ENCODE results near the gene ETFA.
"Not testable (repeated sequence)": the region's sequence is repeated elsewhere in the genome, so short reads cannot be mapped to it uniquely, and the experiment has no call there.

The ETFA gene

DNA sequence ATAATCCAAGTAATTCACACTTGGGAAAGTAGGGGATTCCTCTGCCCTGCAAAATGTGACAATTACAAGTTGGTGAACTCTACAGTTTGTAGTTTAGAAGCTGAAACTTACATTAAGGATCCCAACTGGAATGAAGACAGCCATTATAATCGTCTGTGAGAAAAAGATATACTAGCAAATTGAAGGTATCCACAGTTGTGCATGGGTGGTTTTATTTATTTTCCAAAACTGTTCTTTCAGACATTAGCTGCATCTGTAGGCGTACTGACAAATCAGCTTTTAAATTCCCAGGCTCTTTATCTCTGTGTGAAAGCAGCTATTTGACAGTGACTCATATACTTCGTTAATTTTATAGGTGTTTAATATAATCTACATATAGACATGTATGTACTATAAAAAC, 12.8 kb upstream of the ETFA start:
- TF ChIP-seq, protein P1, sequence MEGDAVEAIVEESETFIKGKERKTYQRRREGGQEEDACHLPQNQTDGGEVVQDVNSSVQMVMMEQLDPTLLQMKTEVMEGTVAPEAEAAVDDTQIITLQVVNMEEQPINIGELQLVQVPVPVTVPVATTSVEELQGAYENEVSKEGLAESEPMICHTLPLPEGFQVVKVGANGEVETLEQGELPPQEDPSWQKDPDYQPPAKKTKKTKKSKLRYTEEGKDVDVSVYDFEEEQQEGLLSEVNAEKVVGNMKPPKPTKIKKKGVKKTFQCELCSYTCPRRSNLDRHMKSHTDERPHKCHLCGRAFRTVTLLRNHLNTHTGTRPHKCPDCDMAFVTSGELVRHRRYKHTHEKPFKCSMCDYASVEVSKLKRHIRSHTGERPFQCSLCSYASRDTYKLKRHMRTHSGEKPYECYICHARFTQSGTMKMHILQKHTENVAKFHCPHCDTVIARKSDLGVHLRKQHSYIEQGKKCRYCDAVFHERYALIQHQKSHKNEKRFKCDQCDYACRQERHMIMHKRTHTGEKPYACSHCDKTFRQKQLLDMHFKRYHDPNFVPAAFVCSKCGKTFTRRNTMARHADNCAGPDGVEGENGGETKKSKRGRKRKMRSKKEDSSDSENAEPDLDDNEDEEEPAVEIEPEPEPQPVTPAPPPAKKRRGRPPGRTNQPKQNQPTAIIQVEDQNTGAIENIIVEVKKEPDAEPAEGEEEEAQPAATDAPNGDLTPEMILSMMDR (IDR thresholded peaks at IDR 0.05; ENCODE audit: insufficient read depth, low read length, poor library complexity, severe bottlenecking) = no peak
- H3K27me3 ChIP-seq (replicated peaks; ENCODE audit: control insufficient read depth, insufficient read depth, low read length) = no peaks in the 10 kb centered on the region
- H3K36me3 ChIP-seq (ENCODE audit: control insufficient read depth, insufficient read depth, low read length) = no peaks in the 10 kb centered on the region
- no peak for DNase-seq (ENCODE audit: extremely low read depth, insufficient read length)
- no peak overlapping the region for H3K4me3 ChIP-seq (replicated peaks; ENCODE audit: low read depth, low read length)

DNA sequence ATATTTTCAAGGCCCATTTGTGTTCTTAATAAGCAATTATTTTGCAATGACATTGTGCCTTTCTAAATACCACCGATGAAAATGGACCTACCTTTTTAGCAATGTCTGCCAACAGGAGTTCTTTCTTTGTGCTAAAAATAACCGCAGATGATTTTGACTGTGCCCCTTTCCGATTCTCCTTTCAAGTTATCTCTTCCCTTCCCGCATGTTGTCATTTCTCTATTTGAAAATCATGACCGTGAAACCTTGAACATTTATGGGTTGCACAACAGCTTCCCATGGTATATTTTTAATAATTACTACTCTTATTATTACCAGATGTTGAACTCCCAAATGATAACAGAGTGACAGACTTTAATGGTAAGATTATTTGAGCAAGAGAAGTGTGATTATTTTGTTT, 10.3 kb upstream of the ETFA start:
- Histone ChIP-seq H3K27me3 (replicated peaks; ENCODE audit: control insufficient read depth, insufficient read depth, low read length) (no peaks in the 10 kb centered on the region), H3K36me3 (ENCODE audit: control insufficient read depth, insufficient read depth, low read length) (no peaks in the 10 kb centered on the region), H3K4me3 (replicated peaks; ENCODE audit: low read depth, low read length) (no peak overlapping the region)
- TF ChIP-seq, protein P1 (IDR thresholded peaks at IDR 0.05; ENCODE audit: insufficient read depth, low read length, poor library complexity, severe bottlenecking) = no peak
- no peak for DNase-seq (ENCODE audit: extremely low read depth, insufficient read length)

DNA sequence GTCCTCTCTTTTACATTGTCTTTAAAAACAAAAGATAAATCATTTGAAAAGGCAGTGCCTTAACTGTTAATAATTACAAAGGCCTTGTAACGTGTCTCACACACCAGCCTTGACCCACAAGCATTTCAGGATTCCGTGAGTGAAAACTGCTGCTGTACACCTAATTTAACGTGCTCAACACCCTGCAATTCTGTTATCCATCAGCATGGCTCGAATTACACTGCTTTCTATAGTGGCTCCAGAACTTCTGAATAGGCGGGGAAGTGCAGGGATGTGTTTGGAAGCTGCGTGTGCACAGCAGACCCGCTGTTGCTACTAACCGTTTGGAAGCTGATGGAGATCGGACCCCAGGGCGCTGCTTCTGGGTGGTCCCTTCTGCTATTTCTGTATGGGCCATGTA, 9.9 kb upstream of the ETFA start:
- no peak overlapping the region for H3K4me3 ChIP-seq (replicated peaks; ENCODE audit: low read depth, low read length)
- H3K27me3 ChIP-seq (replicated peaks; ENCODE audit: control insufficient read depth, insufficient read depth, low read length) = no peaks in the 10 kb centered on the region
- TF ChIP-seq, protein P1 (IDR thresholded peaks at IDR 0.05; ENCODE audit: insufficient read depth, low read length, poor library complexity, severe bottlenecking) = no peak
- no peaks in the 10 kb centered on the region for H3K36me3 ChIP-seq (ENCODE audit: control insufficient read depth, insufficient read depth, low read length)
- DNase-seq (ENCODE audit: extremely low read depth, insufficient read length) = no peak

DNA sequence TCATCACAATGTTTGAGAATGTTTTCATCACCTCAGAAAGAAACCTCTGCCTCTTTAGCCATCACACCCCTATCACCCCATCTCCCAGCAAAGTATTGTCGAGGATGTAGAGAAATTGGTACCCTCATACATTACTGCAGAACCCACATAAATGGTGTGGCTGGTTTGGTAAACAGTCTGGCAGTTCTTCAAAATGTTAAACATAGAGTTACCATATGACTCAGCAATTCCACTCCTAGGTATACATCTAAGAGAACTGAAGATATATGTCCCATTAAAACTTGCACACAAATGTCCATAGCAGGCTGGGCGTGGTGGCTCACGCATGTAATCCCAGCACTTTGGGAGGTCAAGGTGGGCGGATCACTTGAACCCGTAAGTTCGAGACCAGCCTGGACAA, 8.7 kb upstream of the ETFA start:
- TF ChIP-seq, protein P1 (IDR thresholded peaks at IDR 0.05; ENCODE audit: insufficient read depth, low read length, poor library complexity, severe bottlenecking) = no peak
- Histone ChIP-seq H3K36me3 (ENCODE audit: control insufficient read depth, insufficient read depth, low read length) (no peaks in the 10 kb centered on the region), H3K4me3 (replicated peaks; ENCODE audit: low read depth, low read length) (no peak overlapping the region), H3K27me3 (replicated peaks; ENCODE audit: control insufficient read depth, insufficient read depth, low read length) (no peaks in the 10 kb centered on the region)
- no peak for DNase-seq (ENCODE audit: extremely low read depth, insufficient read length)

DNA sequence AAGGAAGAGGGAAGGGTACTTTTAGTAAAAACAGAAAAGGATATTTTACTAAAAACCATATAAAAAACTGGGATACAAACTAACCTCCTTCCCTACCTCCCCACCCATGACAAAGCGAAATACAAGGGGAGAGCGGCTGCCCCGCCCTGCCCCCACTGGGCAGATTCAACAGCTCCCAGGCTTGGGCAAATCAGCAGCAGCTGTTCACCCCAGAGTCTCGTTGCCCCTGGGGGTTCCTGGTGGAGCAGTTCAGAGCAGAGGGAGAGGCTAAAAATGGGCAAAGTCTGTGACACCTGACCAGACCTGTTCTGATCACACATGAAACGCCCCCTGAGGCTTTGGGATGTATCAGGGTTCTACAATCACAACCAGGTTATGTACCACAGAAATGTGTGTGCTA, 2.5 kb upstream of the ETFA start:
- H3K4me3 ChIP-seq (replicated peaks; ENCODE audit: low read depth, low read length) = no peak overlapping the region
- H3K36me3 ChIP-seq (ENCODE audit: control insufficient read depth, insufficient read depth, low read length) = no peaks in the 10 kb centered on the region
- H3K27me3 ChIP-seq (replicated peaks; ENCODE audit: control insufficient read depth, insufficient read depth, low read length) = no peaks in the 10 kb centered on the region
- DNase-seq (ENCODE audit: extremely low read depth, insufficient read length) = no peak
- TF ChIP-seq, protein P1 (IDR thresholded peaks at IDR 0.05; ENCODE audit: insufficient read depth, low read length, poor library complexity, severe bottlenecking) = no peak

DNA sequence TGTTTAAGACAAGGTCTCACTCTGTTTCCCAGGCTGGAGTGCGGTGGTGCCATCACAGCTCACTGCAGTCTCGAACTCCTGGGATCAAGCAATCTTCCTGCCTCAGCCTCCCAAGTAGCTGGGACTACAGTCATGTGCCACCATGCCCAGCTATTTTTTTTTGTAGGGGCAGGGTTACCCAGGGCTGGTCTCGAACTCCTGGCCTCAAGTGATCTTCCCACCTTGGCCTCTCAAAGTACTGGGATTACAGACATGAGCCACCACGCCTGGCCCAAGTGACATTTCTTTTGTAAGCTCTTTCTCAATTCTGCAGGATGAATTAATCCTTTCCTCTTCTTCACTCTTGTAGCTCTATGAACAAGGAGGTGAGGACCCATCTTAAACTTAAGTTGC, 1.9 kb upstream of the ETFA start:
- not testable (repeated sequence) for H3K27me3 ChIP-seq (replicated peaks; ENCODE audit: control insufficient read depth, insufficient read depth, low read length); DNase-seq (ENCODE audit: extremely low read depth, insufficient read length); H3K4me3 ChIP-seq (replicated peaks; ENCODE audit: low read depth, low read length); H3K36me3 ChIP-seq (ENCODE audit: control insufficient read depth, insufficient read depth, low read length)
